IMR-90 (cell line): Measurements from ENCODE around the gene FERMT3. TPM values are rescaled to one million over a fixed set of nuclear protein-coding genes. Genes with fewer than 3 reads are reported as not detected.
A peak's percentile ranks its signal among the peaks of the same experiment; 100 is the strongest.

Experiments
- ATAC-seq: fragments of 200-7000 bp; cut with Tn5 transposase; 2 replicates; pipeline ENCODE4 v1.9.1; 2020; ENCODE audit warnings: low read depth, mild to moderate bottlenecking, moderate library complexity
- BruUV-seq: library from RNA; stranded (reverse); fragments of 400-500 nt; replicated peaks from 2 replicates; lab custom pipeline; 2021; lab: Mats Ljungman, UMichigan
- CTCF ChIA-PET: fragments of 300-600 bp; formaldehyde crosslinking; extraction: SDS; loops from one replicate; lab custom pipeline; 2021; ENCODE audit warnings: antibody characterized with exemption; lab: Yijun Ruan, JAX
- POLR2A ChIA-PET: fragments of 300-600 bp; sonication (Branson Sonifier 250); formaldehyde crosslinking; loops from one replicate; lab custom pipeline; 2022; ENCODE audit warnings: antibody characterized with exemption; ENCODE audit not compliant: unreplicated experiment; lab: Charles Lee
- DNase-seq: peaks from one replicate; pipeline ENCODE4 v3.0.0; 2013
- H2AFZ ChIP-seq: replicated peaks from 2 replicates; pipeline ENCODE3; 2013; ENCODE audit warnings: low read length, mild to moderate bottlenecking; ENCODE audit not compliant: poor library complexity
- H2AK5ac ChIP-seq: 2 replicates; pipeline ENCODE4 v1.6.1; 2013; ENCODE audit warnings: low read depth, low read length, inconsistent platforms
- H2AK9ac ChIP-seq: replicated peaks from 2 replicates; pipeline ENCODE3; 2013; ENCODE audit warnings: mild to moderate bottlenecking, low read depth, low read length, moderate library complexity; ENCODE audit not compliant: poor library complexity
- H2BK120ac ChIP-seq: 2 replicates; pipeline ENCODE4 v1.6.1; 2013; ENCODE audit warnings: low read depth, low read length, inconsistent platforms
- H2BK15ac ChIP-seq: 3 replicates; pipeline ENCODE4 v1.6.1; 2013; ENCODE audit warnings: low read depth, low read length, inconsistent platforms
- H2BK20ac ChIP-seq: 2 replicates; pipeline ENCODE4 v1.6.1; 2013; ENCODE audit warnings: low read depth, mild to moderate bottlenecking, inconsistent platforms, low read length, moderate library complexity
- H2BK5ac ChIP-seq: 2 replicates; pipeline ENCODE4 v1.6.1; 2013; ENCODE audit warnings: mild to moderate bottlenecking, low read depth, low read length, inconsistent platforms; ENCODE audit not compliant: poor library complexity, severe bottlenecking
- H3K14ac ChIP-seq: replicated peaks from 2 replicates; pipeline ENCODE4 v1.6.1; 2013; ENCODE audit warnings: low read depth, low read length, inconsistent platforms
- H3K18ac ChIP-seq: 2 replicates; pipeline ENCODE4 v1.6.1; 2013; ENCODE audit warnings: low read depth, low read length, control low read depth
- H3K23ac ChIP-seq: 2 replicates; pipeline ENCODE4 v1.6.1; 2013; ENCODE audit warnings: low read depth, low read length, inconsistent platforms
- H3K27ac ChIP-seq: 2 replicates; pipeline ENCODE4 v1.5.1; 2013; ENCODE audit warnings: mild to moderate bottlenecking, control low read depth, low read length; ENCODE audit not compliant: insufficient read depth
- H3K27me3 ChIP-seq: 2 replicates; pipeline ENCODE4 v1.6.1; 2013; ENCODE audit warnings: low read length; ENCODE audit not compliant: control insufficient read depth, insufficient read depth
- H3K36me3 ChIP-seq: 2 replicates; pipeline ENCODE4 v1.6.1; 2013; ENCODE audit warnings: low read length, mixed read lengths; ENCODE audit not compliant: control insufficient read depth, insufficient read depth
- H3K4ac ChIP-seq: 2 replicates; pipeline ENCODE4 v1.6.1; 2013; ENCODE audit warnings: low read depth, low read length, inconsistent platforms
- H3K4me1 ChIP-seq: 2 replicates; pipeline ENCODE4 v1.6.1; 2013; ENCODE audit warnings: low read length, mixed read lengths; ENCODE audit not compliant: control insufficient read depth, insufficient read depth
- H3K4me2 ChIP-seq: 2 replicates; pipeline ENCODE4 v1.6.1; 2013; ENCODE audit warnings: low read depth, mild to moderate bottlenecking, control low read depth, low read length, moderate library complexity
- H3K4me3 ChIP-seq: 2 replicates; pipeline ENCODE4 v1.5.1; 2013; ENCODE audit warnings: low read depth, mild to moderate bottlenecking, control low read depth, low read length, moderate library complexity; ENCODE audit not compliant: insufficient read depth
- H3K56ac ChIP-seq: 2 replicates; pipeline ENCODE4 v1.6.1; 2013; ENCODE audit warnings: low read length, inconsistent platforms; ENCODE audit not compliant: insufficient read depth; ENCODE audit errors: extremely low read depth
- H3K79me1 ChIP-seq, 2 experiments: 2 replicates each; pipeline ENCODE4 v1.6.1; 2013; ENCODE audit warnings: low read length in 2 of 2, inconsistent platforms in 1 of 2, low read depth in 1 of 2
- H3K9ac ChIP-seq: 2 replicates; pipeline ENCODE4 v1.6.1; 2013; ENCODE audit warnings: low read depth, low read length, control low read depth
- H3K9me1 ChIP-seq: 2 replicates; pipeline ENCODE4 v1.6.1; 2013; ENCODE audit warnings: low read length, inconsistent platforms; ENCODE audit not compliant: insufficient read depth
- H3K9me3 ChIP-seq: 2 replicates; pipeline ENCODE4 v1.6.1; 2013; ENCODE audit warnings: low read length; ENCODE audit not compliant: control insufficient read depth, insufficient read depth
- H4K20me1 ChIP-seq: 2 replicates; pipeline ENCODE4 v1.6.1; 2013; ENCODE audit warnings: low read length, inconsistent platforms; ENCODE audit not compliant: insufficient read depth
- H4K5ac ChIP-seq: 2 replicates; pipeline ENCODE4 v1.6.1; 2013; ENCODE audit warnings: mild to moderate bottlenecking, low read depth, low read length, control low read depth
- H4K8ac ChIP-seq, 2 experiments: 2 replicates each; pipeline ENCODE4 v1.6.1; 2013; ENCODE audit warnings: low read depth in 2 of 2, low read length in 2 of 2, control low read depth in 1 of 2, inconsistent platforms in 1 of 2
- H4K91ac ChIP-seq: 2 replicates; pipeline ENCODE4 v1.6.1; 2013; ENCODE audit warnings: low read depth, low read length, inconsistent platforms; ENCODE audit not compliant: insufficient read depth
- CTCF ChIP-seq: conservative IDR thresholded peaks from 2 replicates; pipeline ENCODE4 v1.5.1; 2012; ENCODE audit warnings: mild to moderate bottlenecking, low read depth, low read length, improper control_type of control experiment
- MAFK ChIP-seq: IDR thresholded peaks from 2 replicates; pipeline ENCODE4 v1.6.1; 2012; ENCODE audit warnings: low read depth, low read length, improper control_type of control experiment
- WGBS, 2 experiments: methylation state at CpG; one replicate each; pipeline versions ENCODE4 v1.1.5 to v1.1.7; 2013; ENCODE audit warnings: missing lambda C conversion rate in 2 of 2; ENCODE audit not compliant: insufficient read length in 1 of 2; ENCODE audit errors: extremely low coverage in 2 of 2; 5-methylcytosine and 5-hydroxymethylcytosine counted together
- dilution Hi-C: fragments of 300-500 bp; cut with HindIII; formaldehyde crosslinking; loops from one replicate; pipeline ENCODE4 v1.14.3; 2018; ENCODE audit warnings: low sequenced_read_pairs; ENCODE audit not compliant: unreplicated experiment
- in situ Hi-C: fragments of 300-500 bp; cut with MboI; formaldehyde crosslinking; loops from 3 replicates; pipeline ENCODE4 v1.14.3; 2019; ENCODE audit warnings: low sequenced_read_pairs, inconsistent platforms, mixed read lengths
- intact Hi-C: fragments of 100-400 bp; cut with micrococcal nuclease; formaldehyde crosslinking; loops from 2 replicates; pipeline ENCODE4 v1.10.0; 2022
- polyA plus RNA-seq, 3 experiments: library from polyadenylated mRNA; depleted of rRNA; stranded (reverse); fragments of >200 nt; gene quantifications; 2 replicates each; pipeline ENCODE4 v1.2.3, GENCODE V29; 2012; ENCODE audit warnings: low replicate concordance in 1 of 3
- total RNA-seq: library from RNA; depleted of rRNA; stranded (reverse); fragments of >200 nt; gene quantifications from 2 replicates; pipeline ENCODE4 v1.2.3, GENCODE V29; 2012

FERMT3 gene
- total and polyA plus RNA-seq, 2 of the 4 experiments (the other 2 are of a cell fraction), result 0.36 to 2.3 TPM

GRCh38 chr11:64173616-64174355 is 32.7 kb upstream of the FERMT3 start:
- DNase-seq, result peak; percentile 45
- CTCF ChIA-PET, result no interaction called here

More at GRCh38 chr11:64173616-64174355, 32.7 kb upstream of the FERMT3 start:
- H4K5ac ChIP-seq, result no peak overlapping the region
- H2AFZ ChIP-seq, result no peak overlapping the region
- intact Hi-C loops (no loop called here), dilution Hi-C loops (no loop called here), in situ Hi-C loops (no loop called here)
- no peak overlapping the region for H4K8ac ChIP-seq
- H3K4me3 ChIP-seq, result no peak overlapping the region
- H2BK5ac ChIP-seq, result no peak overlapping the region
- H3K4me1 ChIP-seq, result no peaks in the 10 kb centered on the region
- H3K4ac ChIP-seq, result no peak overlapping the region
- H3K79me1 ChIP-seq, result peaks cover 0 to 6% of the 10 kb centered on the region in 2 experiments; a peak in 1 of 4 replicates
- H2BK20ac ChIP-seq, result no peak overlapping the region
- no peak overlapping the region for H3K4me2 ChIP-seq
- no peak overlapping the region for H2AK5ac ChIP-seq
- peak; percentile 49 for ATAC-seq
- H3K23ac ChIP-seq, result no peak overlapping the region
- H2BK15ac ChIP-seq, result no peak overlapping the region
- H3K18ac ChIP-seq, result no peak overlapping the region
- H2BK120ac ChIP-seq, result no peak overlapping the region
- peak; percentile 52 for TF ChIP-seq MAFK
- no peak for TF ChIP-seq CTCF
- H4K20me1 ChIP-seq, result no peaks in the 10 kb centered on the region
- no peaks in the 10 kb centered on the region for H3K27me3 ChIP-seq
- no TSS peak for BruUV-seq
- POLR2A ChIA-PET, result no interaction called here
- no peak overlapping the region for H3K56ac ChIP-seq
- H3K9ac ChIP-seq, result no peak overlapping the region
- peaks cover 5% of the 10 kb centered on the region for H3K9me3 ChIP-seq
- H3K36me3 ChIP-seq, result no peaks in the 10 kb centered on the region
- H4K91ac ChIP-seq, result no peak overlapping the region
- no peak overlapping the region for H3K14ac ChIP-seq
- no peak overlapping the region for H2AK9ac ChIP-seq
- H3K27ac ChIP-seq, result no peak overlapping the region
- H3K9me1 ChIP-seq, result 0 out of 2 replicates have a peak, but pooled peaks cover 2% of the 10 kb centered on the region
- WGBS, 2 experiments, result 100% methylated on average over 2 of the region's 4 CpGs; no CpG with 5 or more reads in 1 of the 2 experiments
